Activated T-helper 17 cell treated with anti-CD3 and anti-CD28 coated beads, Interleukin-2, amount 50 U/mL, for 72 hours (primary cell): ENCODE measurements around the gene KIF1B. TPM values are rescaled to one million over a fixed set of nuclear protein-coding genes. Genes with fewer than 3 reads are reported as not detected.

Experiments
- ATAC-seq: fragments of 150-1000 bp; cut with Tn5 transposase; replicated peaks from 2 replicates; pipeline ENCODE4 v1.10.0; 2021; ENCODE audit warnings: mild to moderate bottlenecking, moderate library complexity
- H3K27ac Mint-ChIP-seq: one replicate; pipeline ENCODE4 v1.8.0; 2022; ENCODE audit warnings: mixed read lengths
- H3K27me3 Mint-ChIP-seq: one replicate; pipeline ENCODE4 v1.8.0; 2022; ENCODE audit warnings: mixed read lengths
- H3K36me3 Mint-ChIP-seq: one replicate; pipeline ENCODE4 v1.8.0; 2022; ENCODE audit warnings: low read depth, mild to moderate bottlenecking, mixed read lengths
- H3K4me1 Mint-ChIP-seq: one replicate; pipeline ENCODE4 v1.8.0; 2022; ENCODE audit warnings: mixed read lengths
- H3K4me3 Mint-ChIP-seq: one replicate; pipeline ENCODE4 v1.8.0; 2022; ENCODE audit warnings: mild to moderate bottlenecking, mixed read lengths
- H3K9me3 Mint-ChIP-seq: one replicate; pipeline ENCODE4 v1.8.0; 2022; ENCODE audit warnings: mixed read lengths
- total RNA-seq, 2 donors: library from RNA; stranded (reverse); gene quantifications; one replicate each; pipeline ENCODE4 v1.2.3, GENCODE V29; 2022

The KIF1B gene
- total RNA-seq, 2 donors from 2014 or later = 13.5 to 17.0 TPM

DNA sequence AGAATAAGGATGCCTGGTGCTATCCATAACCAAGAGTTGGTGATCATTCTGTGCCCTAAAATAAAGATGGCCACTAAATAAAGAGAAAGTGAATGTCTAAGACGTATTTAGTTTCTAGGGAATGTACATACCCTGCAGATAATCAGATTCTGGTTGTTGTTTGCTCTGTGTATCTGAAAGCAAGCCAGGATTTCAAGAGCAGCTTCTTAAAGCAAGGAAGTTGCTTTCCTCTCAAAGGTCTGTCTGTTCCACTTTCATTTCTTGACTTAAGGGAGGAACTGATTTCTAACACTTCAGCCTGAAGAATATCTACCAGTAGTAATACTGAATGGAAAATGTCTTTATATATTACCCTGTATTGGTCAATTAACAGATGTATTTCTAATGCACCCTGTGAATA is 88.8 kb downstream of the KIF1B start:
- Mint-ChIP-seq H3K9me3 (no peaks in the 10 kb centered on the region), H3K36me3 (peaks cover 53% of the 10 kb centered on the region), H3K27ac (no peak overlapping the region), H3K27me3 (no peaks in the 10 kb centered on the region), H3K4me3 (no peak overlapping the region), H3K4me1 (no peaks in the 10 kb centered on the region)
- no peak for ATAC-seq

DNA sequence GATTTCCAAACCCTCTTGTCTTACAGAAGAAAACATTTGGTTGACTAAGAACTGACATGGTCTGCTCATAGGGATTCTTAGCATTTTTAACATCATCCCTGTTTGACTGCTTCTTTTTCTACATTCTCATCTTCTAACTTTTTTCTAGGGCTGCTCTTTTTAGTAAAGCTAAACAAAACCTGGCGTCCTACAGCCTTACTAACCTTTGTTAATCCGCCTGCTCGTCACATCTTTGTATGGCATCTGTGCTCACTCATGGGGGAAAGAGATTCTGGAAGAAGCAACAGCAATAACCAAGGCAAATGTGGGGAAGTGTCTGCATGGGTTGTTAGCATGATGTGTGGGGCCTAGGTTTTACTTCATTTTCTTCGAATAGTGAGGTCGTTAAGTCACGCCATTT is 92.0 kb downstream of the KIF1B start:
- Mint-ChIP-seq H3K27ac (no peak overlapping the region), H3K4me3 (no peak overlapping the region), H3K36me3 (peaks cover 28% of the 10 kb centered on the region), H3K9me3 (no peaks in the 10 kb centered on the region), H3K27me3 (no peaks in the 10 kb centered on the region), H3K4me1 (no peaks in the 10 kb centered on the region)
- no peak for ATAC-seq

DNA sequence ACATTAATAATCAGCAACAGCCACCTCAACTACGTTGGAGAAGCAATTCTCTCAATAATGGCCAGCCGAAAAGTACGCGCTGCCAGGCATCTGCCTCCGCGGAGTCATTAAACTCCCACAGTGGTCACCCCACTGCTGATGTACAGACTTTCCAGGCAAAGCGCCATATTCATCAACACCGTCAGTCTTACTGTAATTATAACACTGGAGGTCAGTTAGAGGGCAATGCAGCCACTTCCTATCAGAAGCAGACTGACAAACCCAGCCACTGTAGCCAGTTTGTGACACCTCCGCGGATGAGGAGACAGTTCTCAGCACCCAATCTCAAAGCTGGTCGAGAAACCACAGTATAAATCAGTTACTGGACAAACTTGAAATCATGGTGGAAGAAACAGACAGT is 93.9 kb downstream of the KIF1B start:
- Mint-ChIP-seq H3K27ac (no peak overlapping the region), H3K27me3 (no peaks in the 10 kb centered on the region), H3K4me1 (no peaks in the 10 kb centered on the region), H3K36me3 (peaks cover 21% of the 10 kb centered on the region), H3K4me3 (no peak overlapping the region), H3K9me3 (no peaks in the 10 kb centered on the region)
- ATAC-seq = no peak

DNA sequence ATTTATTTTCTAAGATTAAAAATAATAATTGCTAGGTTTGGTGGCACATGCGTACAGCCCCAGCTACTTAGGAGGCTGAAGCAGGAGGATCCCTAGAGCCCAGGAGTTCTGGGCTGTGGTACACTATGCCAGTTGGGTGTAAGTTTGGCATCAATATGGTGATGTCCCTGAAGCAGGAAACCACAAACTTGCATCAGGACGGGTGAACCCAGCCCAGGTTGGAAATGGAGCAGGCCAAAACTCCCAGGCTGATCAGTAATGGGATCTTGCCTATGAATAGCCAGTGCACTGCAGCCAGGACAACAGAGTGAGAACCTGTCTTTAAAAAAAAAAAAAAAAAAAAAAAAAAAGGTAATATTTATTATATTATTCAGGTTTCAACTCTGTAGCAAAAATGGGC is 96.1 kb downstream of the KIF1B start:
- Mint-ChIP-seq H3K4me1 (no peaks in the 10 kb centered on the region), H3K27ac (no peak overlapping the region), H3K4me3 (no peak overlapping the region), H3K9me3 (no peaks in the 10 kb centered on the region), H3K27me3 (no peaks in the 10 kb centered on the region), H3K36me3 (peaks cover 21% of the 10 kb centered on the region)
- ATAC-seq = no peak

DNA sequence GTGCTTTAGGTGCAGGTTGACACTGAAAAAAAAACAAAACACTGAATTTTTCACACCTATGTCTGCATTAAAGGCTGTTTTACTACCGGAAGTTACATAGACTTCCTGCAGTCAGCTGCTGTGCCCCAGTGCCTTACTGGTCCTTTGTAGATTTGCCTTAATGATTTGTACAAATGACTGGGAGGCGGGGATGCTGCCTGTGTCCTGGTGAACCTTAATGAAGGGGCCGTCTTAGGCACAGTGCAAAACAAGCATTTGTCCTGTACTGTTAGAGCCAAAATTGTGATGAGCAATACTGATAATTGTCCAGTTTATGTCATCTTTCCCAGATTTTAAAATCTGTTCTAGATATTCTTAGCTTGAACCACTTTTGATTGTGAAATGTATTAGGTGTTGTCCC is 97.6 kb downstream of the KIF1B start:
- Mint-ChIP-seq H3K9me3 (no peaks in the 10 kb centered on the region), H3K4me3 (no peak overlapping the region), H3K36me3 (peaks cover 13% of the 10 kb centered on the region), H3K27ac (peak overlapping the region; percentile 48), H3K27me3 (no peaks in the 10 kb centered on the region), H3K4me1 (no peaks in the 10 kb centered on the region)
- peak; percentile 31 for ATAC-seq

DNA sequence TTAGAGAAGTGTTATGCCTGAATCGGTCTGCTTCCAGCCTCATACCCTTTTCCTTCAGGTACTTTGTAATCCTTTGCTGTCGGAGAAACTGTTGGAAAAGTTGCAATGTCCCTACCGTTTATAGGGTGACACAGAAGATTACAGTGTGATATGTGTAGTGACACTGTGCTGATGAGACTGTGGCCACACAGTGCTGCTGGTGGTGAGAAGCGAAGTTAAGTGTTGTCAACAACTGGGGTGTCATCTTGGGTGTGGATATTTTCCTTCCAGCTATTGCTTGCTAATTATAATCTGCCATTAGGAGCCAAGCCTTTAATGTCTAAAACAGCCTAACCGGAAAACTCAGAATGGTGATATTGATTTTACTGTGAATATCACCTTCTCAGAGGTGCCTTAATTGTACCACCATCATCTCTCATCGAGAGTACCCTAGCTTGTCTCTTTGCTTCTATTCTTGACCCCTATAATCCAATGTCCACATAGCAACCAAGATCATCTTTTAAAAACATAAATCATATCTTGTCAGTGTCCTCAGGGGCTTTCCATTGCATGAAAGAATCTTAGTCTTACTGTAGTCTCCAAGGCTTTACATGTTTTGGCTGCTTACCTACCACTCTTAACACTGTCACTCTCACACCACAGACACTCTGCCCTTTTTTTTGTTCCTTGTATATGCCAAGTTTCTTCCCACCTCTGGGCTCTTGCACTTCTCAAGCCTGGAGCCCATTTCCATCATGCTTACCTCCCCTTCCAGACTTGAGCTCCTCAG is 99.1 kb downstream of the KIF1B start:
- no peak for ATAC-seq
- no peaks in the 10 kb centered on the region for H3K9me3 Mint-ChIP-seq
- H3K36me3 Mint-ChIP-seq = no peaks in the 10 kb centered on the region
- no peaks in the 10 kb centered on the region for H3K4me1 Mint-ChIP-seq
- no peak overlapping the region for H3K27ac Mint-ChIP-seq
- H3K4me3 Mint-ChIP-seq = no peak overlapping the region
- H3K27me3 Mint-ChIP-seq = no peaks in the 10 kb centered on the region

DNA sequence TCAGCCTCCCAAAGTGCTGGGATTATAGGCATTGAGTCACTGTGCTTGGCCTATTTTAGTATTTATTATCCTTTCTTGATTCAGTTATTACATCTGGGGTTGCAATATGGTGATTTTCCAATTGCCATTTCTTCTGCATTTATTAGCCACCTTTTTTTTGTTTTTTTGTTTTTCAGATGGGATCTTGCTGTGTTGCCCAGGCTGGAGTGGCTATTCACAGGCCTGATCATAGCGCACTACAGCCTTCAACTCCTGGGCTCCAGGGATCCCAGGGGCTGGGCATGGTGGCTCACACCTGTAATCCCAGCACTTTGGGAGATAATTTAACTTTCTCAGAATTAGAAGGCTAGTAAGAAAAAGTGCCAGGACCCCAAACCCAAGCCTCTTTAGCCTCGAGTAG is 106.4 kb downstream of the KIF1B start:
- Mint-ChIP-seq H3K9me3 (no peaks in the 10 kb centered on the region), H3K36me3 (no peaks in the 10 kb centered on the region), H3K27me3 (no peaks in the 10 kb centered on the region), H3K27ac (no peak overlapping the region), H3K4me1 (no peaks in the 10 kb centered on the region), H3K4me3 (no peak overlapping the region)
- ATAC-seq = no peak

DNA sequence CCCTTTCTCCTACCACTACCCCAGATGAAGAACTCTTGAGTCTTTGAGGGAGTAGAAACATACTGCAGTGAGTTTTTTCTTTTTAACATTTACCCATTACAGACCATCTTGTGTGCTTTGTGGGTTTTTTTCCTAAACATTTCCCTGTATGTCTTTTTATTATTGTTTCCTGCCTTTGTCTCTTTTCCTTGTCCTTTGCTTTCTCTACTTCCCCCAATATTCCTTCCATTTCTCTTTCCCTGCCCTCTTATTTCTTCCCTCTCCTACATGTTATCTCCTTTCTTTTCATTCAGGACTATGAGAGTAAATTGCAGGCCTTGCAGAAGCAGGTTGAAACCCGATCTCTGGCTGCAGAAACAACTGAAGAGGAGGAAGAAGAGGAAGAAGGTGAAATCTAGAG is 109.4 kb downstream of the KIF1B start:
- Mint-ChIP-seq H3K9me3 (no peaks in the 10 kb centered on the region), H3K27ac (no peak overlapping the region), H3K4me1 (no peaks in the 10 kb centered on the region), H3K4me3 (no peak overlapping the region), H3K27me3 (no peaks in the 10 kb centered on the region), H3K36me3 (peaks cover 22% of the 10 kb centered on the region)
- ATAC-seq = no peak

DNA sequence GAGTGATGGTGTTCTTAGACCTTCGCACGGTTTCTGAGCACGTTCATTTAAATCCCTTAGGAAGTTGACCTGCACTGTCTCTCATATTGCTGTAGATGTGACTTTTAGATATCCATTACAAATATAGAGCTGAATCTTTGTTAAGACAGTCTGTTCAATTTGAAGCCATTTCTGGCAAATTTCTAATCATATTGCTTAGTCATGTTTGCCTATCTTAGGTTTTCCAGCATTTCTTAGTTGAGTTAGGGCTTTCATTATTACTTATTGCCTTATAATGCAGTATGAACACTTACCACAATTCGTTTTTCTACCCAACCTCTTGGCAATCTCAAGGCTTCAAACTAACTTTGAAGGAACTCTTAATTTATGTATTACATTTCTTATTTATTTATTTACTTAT is 110.0 kb downstream of the KIF1B start:
- ATAC-seq = no peak
- no peaks in the 10 kb centered on the region for H3K27me3 Mint-ChIP-seq
- H3K4me3 Mint-ChIP-seq = no peak overlapping the region
- peaks cover 28% of the 10 kb centered on the region for H3K36me3 Mint-ChIP-seq
- H3K27ac Mint-ChIP-seq = no peak overlapping the region
- no peaks in the 10 kb centered on the region for H3K4me1 Mint-ChIP-seq
- no peaks in the 10 kb centered on the region for H3K9me3 Mint-ChIP-seq

DNA sequence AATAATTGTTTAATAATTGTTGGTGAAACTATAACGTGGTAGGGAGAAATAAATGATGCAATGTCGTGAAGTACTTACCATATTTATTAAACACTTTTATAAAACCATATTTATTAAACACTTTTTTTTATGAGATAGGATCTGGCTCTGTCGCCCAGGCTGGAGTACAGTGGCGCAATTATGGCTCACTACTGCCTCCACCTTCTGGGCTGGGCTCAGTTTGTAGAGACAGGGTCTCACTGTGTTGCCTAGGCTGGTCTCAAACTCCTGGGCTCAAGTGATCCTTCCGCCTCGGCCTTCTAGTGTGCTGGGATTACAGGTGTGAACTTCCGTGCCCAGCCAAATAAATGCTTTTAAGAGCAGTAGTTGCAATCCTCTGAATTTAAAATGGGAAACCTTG is 112.5 kb downstream of the KIF1B start:
- Mint-ChIP-seq H3K9me3 (no peaks in the 10 kb centered on the region), H3K4me3 (no peak overlapping the region), H3K4me1 (peaks cover 4% of the 10 kb centered on the region), H3K27me3 (no peaks in the 10 kb centered on the region), H3K36me3 (peaks cover 40% of the 10 kb centered on the region), H3K27ac (no peak overlapping the region)
- ATAC-seq = no peak

DNA sequence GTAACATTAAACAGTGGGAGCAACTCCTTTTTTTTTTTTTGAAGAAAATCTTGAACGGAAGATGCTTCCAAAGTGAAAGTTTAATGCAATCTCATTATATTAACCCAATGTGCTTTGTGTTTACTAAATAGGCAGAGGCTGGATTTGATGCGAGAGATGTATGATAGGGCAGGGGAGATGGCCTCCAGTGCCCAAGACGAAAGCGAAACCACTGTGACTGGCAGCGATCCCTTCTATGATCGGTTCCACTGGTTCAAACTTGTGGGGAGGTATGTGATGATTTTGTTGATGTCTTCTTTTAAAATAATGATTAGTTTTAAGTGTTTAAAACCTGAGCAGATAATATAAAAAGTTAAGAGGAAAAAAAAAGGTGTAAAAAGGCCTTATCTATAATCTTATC is 114.3 kb downstream of the KIF1B start:
- Mint-ChIP-seq H3K36me3 (peaks cover 40% of the 10 kb centered on the region), H3K27me3 (no peaks in the 10 kb centered on the region), H3K9me3 (no peaks in the 10 kb centered on the region), H3K27ac (peak overlapping the region; percentile 59), H3K4me1 (peaks cover 4% of the 10 kb centered on the region), H3K4me3 (peak overlapping the region; percentile 61)
- ATAC-seq = no peak

DNA sequence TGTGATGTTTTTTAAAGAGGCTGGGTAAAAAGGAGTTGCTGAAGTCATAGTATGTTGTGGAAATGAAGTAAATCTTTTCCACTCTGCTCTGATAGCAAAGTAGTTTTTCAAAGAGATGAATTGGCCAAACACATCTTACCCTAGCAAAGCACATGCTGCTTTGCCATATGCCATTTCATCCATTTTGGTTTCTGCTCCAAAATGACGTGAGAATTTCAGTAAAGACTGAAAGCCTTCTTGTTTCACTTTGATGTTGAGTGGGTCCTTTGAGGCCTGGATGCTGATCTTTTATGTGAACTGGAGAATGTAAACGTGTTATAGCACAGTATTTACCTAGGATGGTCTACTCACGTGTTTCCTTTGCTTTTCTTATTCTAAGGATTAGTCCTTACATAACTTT is 115.2 kb downstream of the KIF1B start:
- no peak for ATAC-seq
- H3K4me1 Mint-ChIP-seq = peaks cover 4% of the 10 kb centered on the region

DNA sequence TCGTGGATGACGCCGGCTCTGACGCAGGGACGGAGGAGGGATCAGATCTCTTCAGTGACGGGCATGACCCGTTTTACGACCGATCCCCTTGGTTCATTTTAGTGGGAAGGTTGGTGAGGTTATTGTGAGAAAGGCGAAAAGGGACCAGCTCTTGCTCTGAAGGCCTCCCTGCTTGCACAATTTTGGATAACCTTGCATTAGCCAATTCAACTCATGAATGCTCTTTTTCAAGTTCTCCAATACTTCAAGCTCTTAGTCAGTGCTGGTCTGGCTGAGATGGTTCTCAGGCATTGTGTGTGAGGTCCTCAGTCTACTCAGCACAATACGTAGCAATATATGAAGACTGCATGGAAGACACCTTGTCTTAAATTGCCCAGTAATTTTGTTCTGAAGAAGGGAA is 115.9 kb downstream of the KIF1B start:
- Mint-ChIP-seq H3K27ac (no peak overlapping the region), H3K27me3 (no peaks in the 10 kb centered on the region), H3K36me3 (peaks cover 40% of the 10 kb centered on the region), H3K4me3 (no peak overlapping the region), H3K4me1 (peaks cover 4% of the 10 kb centered on the region), H3K9me3 (no peaks in the 10 kb centered on the region)
- no peak for ATAC-seq

More for the DNA sequence above, 115.2 kb downstream of the KIF1B start:
- Mint-ChIP-seq H3K4me3 (peak overlapping the region; percentile 61), H3K9me3 (no peaks in the 10 kb centered on the region), H3K27ac (no peak overlapping the region), H3K27me3 (no peaks in the 10 kb centered on the region), H3K36me3 (peaks cover 40% of the 10 kb centered on the region)

DNA sequence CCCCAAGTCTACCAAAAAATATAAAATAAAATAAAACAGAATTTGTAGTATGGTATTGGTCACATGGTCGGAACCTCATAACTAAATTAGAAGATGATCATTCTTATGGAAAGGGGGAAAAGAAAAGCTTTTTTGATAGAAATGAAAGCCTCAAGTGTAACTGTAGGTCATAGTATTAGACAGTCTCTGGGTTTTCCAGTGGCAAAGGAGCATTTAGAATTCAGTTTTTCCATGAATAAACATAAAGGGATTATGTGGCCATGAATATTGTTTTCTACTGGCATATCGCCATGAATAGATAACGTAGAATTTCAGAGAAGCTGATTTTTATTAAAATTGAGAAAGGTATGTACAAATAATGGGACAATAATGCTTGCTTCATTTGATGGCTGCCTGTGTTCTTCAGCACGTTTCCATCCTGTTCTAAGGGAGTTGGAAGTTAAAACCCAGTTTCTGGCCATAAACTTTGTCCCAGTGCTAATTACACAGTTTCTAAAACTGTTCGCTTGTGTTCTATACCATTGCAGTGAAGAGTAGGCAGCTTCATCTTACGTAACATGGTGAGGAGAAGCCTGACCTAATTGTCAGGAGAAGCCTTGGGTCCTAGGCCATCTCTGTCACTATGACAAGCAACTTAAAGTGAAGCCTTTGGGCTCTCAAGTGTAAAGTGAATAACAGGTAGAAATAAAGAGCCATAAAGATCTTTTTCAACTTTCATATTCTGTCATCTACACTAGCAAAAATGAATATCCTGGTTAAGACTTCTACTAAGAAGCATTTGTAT is 118.0 kb downstream of the KIF1B start:
- no peak for ATAC-seq
- no peaks in the 10 kb centered on the region for H3K27me3 Mint-ChIP-seq

DNA sequence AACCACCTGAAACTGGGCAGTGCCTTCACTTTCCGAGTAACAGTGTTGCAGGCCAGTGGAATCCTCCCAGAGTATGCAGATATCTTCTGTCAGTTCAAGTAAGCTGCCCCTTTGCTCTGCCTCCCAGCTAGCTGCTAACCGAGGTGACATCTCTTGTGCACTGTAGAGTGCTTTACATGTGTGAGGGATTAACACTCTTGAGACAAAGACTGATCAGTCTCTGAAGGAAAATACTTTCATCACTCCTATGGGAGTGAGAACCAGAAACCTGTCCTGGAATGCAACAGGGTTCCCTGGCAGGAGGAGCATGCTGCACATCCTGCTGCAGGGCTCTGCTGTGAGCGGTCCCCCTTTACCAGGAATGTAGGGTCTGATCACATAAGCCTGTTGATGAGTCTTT is 127.1 kb downstream of the KIF1B start:
- no peak overlapping the region for H3K27ac Mint-ChIP-seq
- no peak for ATAC-seq
- H3K27me3 Mint-ChIP-seq = no peaks in the 10 kb centered on the region
- H3K4me3 Mint-ChIP-seq = no peak overlapping the region
- H3K36me3 Mint-ChIP-seq = peaks cover 74% of the 10 kb centered on the region
- no peaks in the 10 kb centered on the region for H3K4me1 Mint-ChIP-seq
- no peaks in the 10 kb centered on the region for H3K9me3 Mint-ChIP-seq

More for the DNA sequence above, 118.0 kb downstream of the KIF1B start:
- Mint-ChIP-seq H3K27ac (no peak overlapping the region), H3K4me1 (peaks cover 4% of the 10 kb centered on the region), H3K9me3 (no peaks in the 10 kb centered on the region), H3K4me3 (no peak overlapping the region), H3K36me3 (peaks cover 31% of the 10 kb centered on the region)
